SK-N-SH treated with all-trans-retinoic acid at 6 μM for 48 hours (cell line): Measurements from ENCODE around the gene FAM227B.

Source experiments
- BACH2 ChIP-seq: fragments of 250-450 bp; sonication (Bioruptor Pico); IDR thresholded peaks from 2 replicates; pipeline ENCODE4 v1.9.0; 2021; ENCODE audit warnings: mild to moderate bottlenecking, borderline replicate concordance
- CREB5 ChIP-seq: fragments of 250-450 bp; sonication (Bioruptor Pico); IDR thresholded peaks from 2 replicates; pipeline ENCODE4 v1.5.1; 2020; ENCODE audit warnings: low read depth, mild to moderate bottlenecking, moderate library complexity
- ESRRG ChIP-seq: fragments of 250-450 bp; sonication (Bioruptor Pico); IDR thresholded peaks from 2 replicates; pipeline ENCODE4 v1.6.1; 2021; ENCODE audit warnings: mild to moderate bottlenecking
- OSR1 ChIP-seq: fragments of 250-450 bp; sonication (Bioruptor Pico); IDR thresholded peaks from 2 replicates; pipeline ENCODE4 v1.8.0; 2022; ENCODE audit warnings: moderate library complexity, mild to moderate bottlenecking, inconsistent platforms
- PATZ1 ChIP-seq: fragments of 250-450 bp; sonication (Bioruptor Pico); IDR thresholded peaks from 2 replicates; pipeline ENCODE4 v1.8.0; 2020; ENCODE audit warnings: mild to moderate bottlenecking, moderate library complexity, borderline replicate concordance
- SNAI2 ChIP-seq: fragments of 250-450 bp; sonication (Bioruptor Pico); IDR thresholded peaks from 2 replicates; pipeline ENCODE4 v1.5.0; 2020; ENCODE audit warnings: mild to moderate bottlenecking, moderate library complexity
- TSHZ2 ChIP-seq: fragments of 250-450 bp; sonication (Bioruptor Pico); IDR thresholded peaks from 2 replicates; pipeline ENCODE4 v1.5.0; 2020; ENCODE audit warnings: mild to moderate bottlenecking, moderate library complexity
- ZNF565 ChIP-seq: fragments of 450-650 bp; formaldehyde crosslinking; conservative IDR thresholded peaks from 2 replicates; pipeline ENCODE4 v1.5.0; 2020; ENCODE audit warnings: low read depth, mild to moderate bottlenecking, moderate library complexity

- TF ChIP-seq OSR1 (CRISPR knock-in tag) (no peak), PATZ1 (CRISPR knock-in tag) (no peak), BACH2 (CRISPR knock-in tag) (no peak), ZNF565 (CRISPR knock-in tag) (no peak), ESRRG (CRISPR knock-in tag) (no peak), SNAI2 (CRISPR knock-in tag) (no peak), TSHZ2 (CRISPR knock-in tag) (no peak), CREB5 (CRISPR knock-in tag) (no peak)
These were observed 60.6 kb downstream of the FAM227B start for GRCh38 chr15:49560045-49560444.
